IPS-11a (cell line): ENCODE results near the gene AKR1B1.
"Not testable (repeated sequence)": the region's sequence is repeated elsewhere in the genome, so short reads cannot be mapped to it uniquely, and the experiment has no call there.

ENCODE experiments used
- H3K4me3 ChIP-seq: one replicate; pipeline ENCODE4 v1.5.1; 2013; ENCODE audit warnings: low read depth, low read length, control low read depth

The AKR1B1 gene

DNA sequence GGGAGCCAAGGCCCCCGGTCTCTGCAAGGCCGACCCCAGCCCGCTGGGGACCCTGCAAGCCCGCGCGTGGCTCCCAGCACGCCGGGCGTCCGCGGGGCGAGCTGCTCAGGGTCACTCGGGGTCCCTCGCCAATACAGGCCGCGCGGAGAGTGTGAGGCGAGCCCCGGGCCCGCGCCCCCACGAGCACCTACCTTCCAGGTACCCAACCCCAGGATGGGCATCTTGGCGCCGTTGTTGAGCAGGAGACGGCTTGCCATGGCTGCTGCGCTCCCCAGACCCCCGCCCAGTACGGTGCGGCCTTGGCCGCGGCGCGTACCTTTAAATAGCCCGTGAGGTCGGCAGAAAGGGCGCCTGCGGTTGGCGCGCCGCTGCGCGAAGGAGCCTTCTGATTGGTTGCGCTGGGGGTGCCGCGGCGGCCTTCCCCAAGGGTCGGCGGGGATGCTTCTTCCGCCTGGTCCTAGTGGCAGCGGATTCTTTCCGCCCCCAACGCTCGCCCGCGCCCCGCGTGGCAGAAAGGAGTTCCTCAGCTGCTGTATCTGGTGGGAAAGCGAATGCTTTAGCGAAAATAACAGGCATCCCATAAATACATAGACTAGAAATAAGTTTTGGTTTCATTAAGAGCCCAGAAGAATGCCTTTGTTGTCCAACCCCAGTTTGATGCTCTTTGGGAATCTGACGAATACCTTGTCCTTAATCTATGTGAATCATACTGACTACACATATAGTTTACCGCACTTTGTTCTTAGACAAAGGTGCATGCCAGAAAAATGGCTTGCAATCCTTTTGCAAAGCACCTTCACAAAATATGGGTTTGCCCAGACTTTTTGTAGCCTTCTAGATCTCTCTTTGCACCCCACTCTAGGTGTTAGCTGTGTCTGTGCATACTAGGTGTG is at the start of gene AKR1B1:
AKR1B1 (minus strand) TSS at position 295 of the 893 bp plus-strand sequence; CDS start at position 257, 38 bp downstream.
- peak within 1 kb of the TSS; percentile 82 for H3K4me3 ChIP-seq

DNA sequence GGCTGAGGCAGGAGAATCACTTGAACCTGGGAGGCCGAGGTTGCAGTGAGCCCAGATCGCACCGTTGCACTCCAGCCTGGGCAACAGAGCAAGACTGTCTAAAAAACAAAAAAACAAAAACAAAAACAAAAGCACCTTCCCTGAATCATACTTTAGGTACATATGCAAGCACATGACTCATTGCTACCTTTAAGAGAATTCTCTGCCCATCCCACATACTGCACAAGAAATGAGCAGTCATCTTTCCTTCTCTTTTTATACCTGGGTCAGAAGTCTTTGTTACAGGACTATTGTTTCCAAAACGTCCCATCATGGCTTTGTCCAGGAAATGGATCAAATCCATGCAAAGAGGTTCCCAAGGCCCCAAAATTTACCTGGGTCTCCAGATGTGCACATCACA is 47.0 kb upstream of the AKR1B1 start:
- H3K4me3 ChIP-seq, result no peak overlapping the region

GRCh38 chr7:134504660-134505164 is 45.8 kb upstream of the AKR1B1 start:
- H3K4me3 ChIP-seq, result no peak overlapping the region

GRCh38 chr7:134502463-134503371 is 43.8 kb upstream of the AKR1B1 start:
- H3K4me3 ChIP-seq, result no peak overlapping the region

- H3K4me3 ChIP-seq, result no peak overlapping the region
Measured at GRCh38 chr7:134500982-134501381, 42.1 kb upstream of the AKR1B1 start.

- no peak overlapping the region for H3K4me3 ChIP-seq
Measured at GRCh38 chr7:134500406-134500805, 41.5 kb upstream of the AKR1B1 start.

GRCh38 chr7:134495546-134495945 is 36.6 kb upstream of the AKR1B1 start:
- H3K4me3 ChIP-seq, result no peak overlapping the region

DNA sequence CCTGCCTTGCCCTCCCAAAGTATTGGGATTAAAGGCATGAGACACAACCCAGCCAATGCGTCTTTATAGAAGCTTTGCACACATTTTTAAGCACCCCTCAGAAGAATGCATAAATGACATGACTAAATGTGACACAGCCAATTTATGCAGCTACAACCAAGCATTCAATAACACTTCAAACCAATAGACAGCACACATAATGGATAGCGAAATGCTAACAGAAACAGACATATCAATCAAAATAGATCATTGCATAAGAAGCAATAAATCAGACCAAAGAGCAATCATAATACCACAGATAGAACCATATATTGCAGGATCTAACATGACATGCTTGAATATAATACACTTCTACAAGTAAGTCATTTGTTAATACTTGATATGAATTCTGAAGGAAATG is 34.2 kb upstream of the AKR1B1 start:
- no peak overlapping the region for H3K4me3 ChIP-seq

DNA sequence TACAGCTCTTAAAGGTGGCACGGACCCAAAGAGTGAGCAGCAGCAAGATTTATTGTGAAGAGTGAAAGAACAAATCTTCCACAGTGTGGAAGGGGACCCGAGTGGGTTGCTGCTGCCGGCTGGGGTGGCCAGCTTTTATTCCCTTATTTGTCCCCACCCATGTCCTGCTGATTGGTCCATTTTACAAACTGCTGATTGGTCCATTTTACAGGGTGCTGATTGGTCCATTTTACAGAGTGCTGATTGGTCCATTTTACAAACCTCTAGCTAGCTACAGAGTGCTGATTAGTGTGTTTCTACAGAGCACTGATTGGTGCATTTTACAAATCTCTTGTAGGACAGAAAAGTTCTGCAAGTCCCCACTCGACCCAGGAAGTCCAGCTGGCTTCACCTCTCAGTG is 28.8 kb upstream of the AKR1B1 start:
- not testable (repeated sequence) for H3K4me3 ChIP-seq

DNA sequence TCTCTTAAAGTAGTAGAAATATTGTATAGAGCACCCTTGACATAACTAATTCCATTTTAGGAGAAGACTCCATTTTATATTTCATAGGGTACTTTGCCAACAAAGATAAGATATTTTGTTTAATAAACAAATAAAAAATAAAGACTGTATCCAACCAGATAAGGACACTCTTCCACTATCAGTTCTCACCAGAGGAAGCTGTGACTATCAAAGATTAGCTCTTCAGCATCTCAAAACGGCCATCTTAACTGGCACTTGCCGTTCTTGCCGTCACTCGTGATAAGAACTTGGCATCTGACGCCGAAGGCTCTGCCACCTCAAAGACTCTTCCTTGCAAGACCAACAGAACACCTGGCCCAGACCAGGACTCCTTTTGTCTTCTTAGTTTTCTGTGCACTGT is 26.3 kb upstream of the AKR1B1 start:
- H3K4me3 ChIP-seq, result no peak overlapping the region

DNA sequence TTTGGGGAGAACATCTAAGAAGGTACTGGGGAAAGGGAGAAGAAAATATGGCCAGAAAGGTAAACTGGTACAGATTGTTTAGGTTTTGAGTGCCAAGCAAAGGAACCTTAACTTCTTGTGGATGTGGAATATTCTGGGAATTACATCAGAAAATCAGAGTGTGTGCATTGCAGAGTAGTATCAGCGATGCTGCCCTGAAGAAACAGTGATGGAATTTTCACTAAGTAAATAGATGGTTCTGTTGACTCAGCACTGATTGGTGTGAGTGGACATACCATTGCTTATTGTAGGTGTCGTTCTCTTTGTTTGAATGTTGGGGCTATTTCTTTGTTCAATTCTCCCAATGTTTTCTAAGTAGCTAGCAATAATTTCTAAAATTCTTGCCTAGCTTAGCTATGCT is 24.4 kb upstream of the AKR1B1 start:
- no peak overlapping the region for H3K4me3 ChIP-seq

DNA sequence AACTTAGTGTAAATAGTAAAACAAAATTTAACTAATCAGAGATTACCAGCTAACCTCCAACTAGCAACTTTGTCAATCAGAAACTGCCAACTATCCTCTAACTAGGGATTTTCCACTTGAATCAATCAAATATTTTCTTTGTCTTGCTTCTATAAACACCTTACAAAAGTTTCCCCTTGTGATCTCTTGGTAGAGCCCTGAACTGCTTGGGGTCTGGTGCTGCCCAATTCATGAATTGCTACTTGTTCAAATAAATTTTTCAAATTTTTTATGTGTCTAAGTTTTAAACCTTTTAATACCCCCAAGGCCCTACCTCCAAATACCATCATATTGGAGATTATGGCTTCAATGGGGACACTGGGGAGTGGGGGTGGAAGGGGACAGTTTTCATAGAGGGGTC is 24.0 kb upstream of the AKR1B1 start:
- H3K4me3 ChIP-seq, result no peak overlapping the region

- H3K4me3 ChIP-seq, result no peak overlapping the region
Measured at GRCh38 chr7:134481167-134481566, 22.3 kb upstream of the AKR1B1 start.

- H3K4me3 ChIP-seq, result no peak overlapping the region
Measured at GRCh38 chr7:134480730-134481129, 21.8 kb upstream of the AKR1B1 start.

- no peak overlapping the region for H3K4me3 ChIP-seq
Measured at GRCh38 chr7:134480202-134480601, 21.3 kb upstream of the AKR1B1 start.

DNA sequence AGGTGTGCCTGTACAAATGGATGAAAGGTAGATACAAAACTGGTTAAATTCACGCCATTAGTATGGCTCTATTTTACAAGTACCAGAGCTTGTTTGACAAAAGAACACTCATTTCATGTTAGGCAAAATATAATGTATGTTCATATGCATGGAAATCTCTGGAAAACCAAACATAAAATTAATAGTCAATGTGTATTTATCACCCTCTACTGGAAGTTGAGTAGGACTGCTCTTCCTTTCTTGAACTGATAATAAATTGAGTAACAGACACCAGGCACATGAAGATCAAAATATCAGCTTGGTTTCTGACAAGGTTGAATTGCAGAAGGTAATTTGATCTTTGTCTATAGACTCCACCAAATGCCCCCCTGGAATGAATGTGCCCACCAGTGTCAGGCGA is 19.8 kb upstream of the AKR1B1 start:
- no peak overlapping the region for H3K4me3 ChIP-seq

DNA sequence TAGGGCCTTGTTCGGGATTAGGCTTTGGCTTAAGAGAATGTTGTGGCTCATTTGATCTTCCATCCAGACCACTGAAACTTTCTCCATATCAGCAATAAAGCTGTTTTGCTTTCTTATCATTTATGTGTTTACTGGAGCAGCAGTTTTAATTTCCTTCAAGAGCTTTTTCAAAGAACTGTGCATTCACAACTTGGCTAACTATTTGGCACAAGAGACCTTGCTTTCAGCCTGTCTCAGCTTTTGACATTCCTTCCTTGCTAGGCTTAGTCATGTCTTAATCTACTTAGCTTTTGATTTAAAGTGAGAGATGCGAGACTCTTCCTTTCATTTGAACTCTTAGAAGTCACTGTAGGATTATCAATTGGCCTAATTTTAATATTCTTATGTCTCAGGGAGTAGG is 19.1 kb upstream of the AKR1B1 start:
- H3K4me3 ChIP-seq, result no peak overlapping the region

DNA sequence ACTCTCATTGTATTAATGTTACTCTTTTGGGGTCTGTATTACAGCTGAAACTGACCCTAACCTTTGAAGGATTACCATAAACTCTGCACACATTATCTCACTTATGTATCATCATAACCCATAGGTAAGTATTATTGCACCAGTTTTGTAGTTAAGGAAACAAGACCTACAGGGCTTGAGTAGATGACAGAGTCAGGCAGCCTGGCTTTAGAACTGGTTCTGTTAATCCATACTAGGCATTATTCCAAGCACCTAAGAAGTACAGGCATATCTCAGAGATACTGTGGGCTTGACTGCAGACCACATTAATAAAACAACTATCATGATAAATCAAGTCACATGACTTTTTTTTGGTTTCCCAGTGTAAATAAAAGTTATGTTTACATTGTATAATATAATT is 17.1 kb upstream of the AKR1B1 start:
- no peak overlapping the region for H3K4me3 ChIP-seq

DNA sequence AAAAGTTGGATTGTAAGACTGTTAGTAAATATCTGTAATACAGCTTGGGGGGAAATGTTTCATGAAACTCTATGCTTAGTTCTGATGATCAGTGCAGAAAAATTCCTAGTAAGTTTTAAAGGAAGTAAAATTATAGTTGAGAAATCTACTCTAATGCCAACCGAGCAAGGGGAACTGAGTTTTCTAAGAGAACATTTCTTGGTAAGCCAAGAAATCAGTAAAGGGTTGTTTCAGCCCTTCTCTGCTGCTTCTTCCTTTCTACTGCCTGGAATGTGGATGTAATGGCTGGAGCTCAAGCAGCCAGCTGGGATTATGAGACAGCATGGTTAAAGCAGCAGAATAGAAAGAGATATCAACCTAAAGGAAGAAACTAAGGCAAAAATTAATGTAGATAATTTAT is 15.9 kb upstream of the AKR1B1 start:
- no peak overlapping the region for H3K4me3 ChIP-seq

- H3K4me3 ChIP-seq, result no peak overlapping the region
Measured at GRCh38 chr7:134473861-134474291, 15.0 kb upstream of the AKR1B1 start.

DNA sequence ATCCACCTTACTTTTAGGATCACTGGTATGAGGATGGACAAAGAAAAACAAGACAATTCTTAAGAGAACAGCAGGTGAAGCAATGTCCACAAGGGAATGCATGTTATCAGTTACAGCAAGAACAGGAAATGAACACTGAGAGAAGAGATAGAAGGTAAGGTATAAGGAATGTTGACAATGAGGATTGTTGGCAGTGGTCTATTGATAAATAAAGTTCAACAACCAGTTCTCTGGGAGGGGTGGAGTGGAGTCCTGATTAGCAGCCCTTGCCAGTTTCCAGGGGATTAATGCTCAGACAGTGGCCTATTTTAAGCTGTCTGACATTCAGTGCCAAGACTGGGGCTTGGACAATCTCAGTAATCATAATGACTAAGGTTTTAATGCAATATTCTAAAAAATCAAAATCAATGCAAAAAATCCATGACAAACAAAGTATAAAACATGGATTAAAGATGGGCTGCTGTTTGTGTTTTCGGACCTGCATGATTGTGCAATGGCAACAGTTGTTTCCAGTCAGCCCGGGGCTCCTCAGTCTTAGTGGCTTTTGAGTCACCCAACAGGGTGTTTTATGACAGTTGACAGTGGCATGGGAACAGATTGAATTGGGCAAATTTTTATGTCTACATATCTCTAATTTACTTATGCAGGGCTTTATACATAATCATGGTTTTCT is 13.8 kb upstream of the AKR1B1 start:
- no peak overlapping the region for H3K4me3 ChIP-seq
